SU-DHL-6 (cell line): ENCODE data around the gene ATN1.

ENCODE experiments used
- EZH2phosphoT487 ChIP-seq: fragments of 200-600 bp; sonication (generic), shearing (Covaris generic); conservative IDR thresholded peaks from 2 replicates; pipeline ENCODE4 v1.6.1; 2018; ENCODE audit warnings: mild to moderate bottlenecking, antibody characterized with exemption, low read length, moderate library complexity, mixed read lengths
- TF ChIP-seq, protein P1 (sequence below): fragments of 200-600 bp; sonication (generic); IDR thresholded peaks from one replicate; pipeline ENCODE4 v1.5.1; 2017; ENCODE audit warnings: antibody characterized with exemption, mild to moderate bottlenecking, low read length, moderate library complexity; ENCODE audit not compliant: insufficient read depth, poor library complexity, severe bottlenecking

DNA sequence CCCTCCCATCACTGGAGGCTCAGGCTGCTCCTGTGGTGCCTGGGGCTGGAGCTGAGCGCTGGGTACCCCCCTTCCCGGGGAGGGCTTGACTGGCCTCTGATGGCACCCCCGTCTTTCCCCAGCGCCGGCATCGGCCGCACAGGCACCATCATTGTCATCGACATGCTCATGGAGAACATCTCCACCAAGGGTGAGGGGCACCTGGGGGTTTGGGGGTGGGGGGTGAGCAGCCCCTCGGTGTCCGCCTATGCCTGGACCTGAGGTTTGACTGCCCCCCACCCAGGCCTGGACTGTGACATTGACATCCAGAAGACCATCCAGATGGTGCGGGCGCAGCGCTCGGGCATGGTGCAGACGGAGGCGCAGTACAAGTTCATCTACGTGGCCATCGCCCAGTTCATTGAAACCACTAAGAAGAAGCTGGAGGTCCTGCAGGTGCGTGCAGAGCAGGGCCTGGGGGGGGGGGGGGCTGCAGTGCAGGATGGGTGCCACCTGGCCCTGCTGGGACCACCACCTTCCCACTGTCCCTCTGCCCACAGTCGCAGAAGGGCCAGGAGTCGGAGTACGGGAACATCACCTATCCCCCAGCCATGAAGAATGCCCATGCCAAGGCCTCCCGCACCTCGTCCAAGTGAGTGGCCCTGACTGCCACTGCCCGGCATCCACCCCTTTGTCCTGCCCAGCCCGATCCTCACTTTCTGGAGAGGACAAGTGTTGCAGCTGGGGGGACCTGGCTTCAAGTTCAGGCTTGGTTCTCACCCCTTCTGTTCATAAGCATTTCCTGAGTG lies 32.2 kb downstream of the ATN1 start:
- TF ChIP-seq, protein P1, sequence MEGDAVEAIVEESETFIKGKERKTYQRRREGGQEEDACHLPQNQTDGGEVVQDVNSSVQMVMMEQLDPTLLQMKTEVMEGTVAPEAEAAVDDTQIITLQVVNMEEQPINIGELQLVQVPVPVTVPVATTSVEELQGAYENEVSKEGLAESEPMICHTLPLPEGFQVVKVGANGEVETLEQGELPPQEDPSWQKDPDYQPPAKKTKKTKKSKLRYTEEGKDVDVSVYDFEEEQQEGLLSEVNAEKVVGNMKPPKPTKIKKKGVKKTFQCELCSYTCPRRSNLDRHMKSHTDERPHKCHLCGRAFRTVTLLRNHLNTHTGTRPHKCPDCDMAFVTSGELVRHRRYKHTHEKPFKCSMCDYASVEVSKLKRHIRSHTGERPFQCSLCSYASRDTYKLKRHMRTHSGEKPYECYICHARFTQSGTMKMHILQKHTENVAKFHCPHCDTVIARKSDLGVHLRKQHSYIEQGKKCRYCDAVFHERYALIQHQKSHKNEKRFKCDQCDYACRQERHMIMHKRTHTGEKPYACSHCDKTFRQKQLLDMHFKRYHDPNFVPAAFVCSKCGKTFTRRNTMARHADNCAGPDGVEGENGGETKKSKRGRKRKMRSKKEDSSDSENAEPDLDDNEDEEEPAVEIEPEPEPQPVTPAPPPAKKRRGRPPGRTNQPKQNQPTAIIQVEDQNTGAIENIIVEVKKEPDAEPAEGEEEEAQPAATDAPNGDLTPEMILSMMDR = no peak
- TF ChIP-seq EZH2phosphoT487 = no peak
